OCI-LY7 (cell line): ENCODE results near the gene NOL4L. TPM values are rescaled to one million over a fixed set of nuclear protein-coding genes. Genes with fewer than 3 reads are reported as not detected.

ENCODE experiments used
- BruUV-seq: library from RNA; stranded (reverse); fragments of 400-500 nt; replicated peaks from 2 replicates; lab custom pipeline; 2021; lab: Mats Ljungman, UMichigan
- CTCF ChIA-PET: fragments of 300-600 bp; sonication (Branson Sonifier 250); formaldehyde crosslinking; loops from one replicate; lab custom pipeline; 2022; ENCODE audit warnings: antibody characterized with exemption; ENCODE audit not compliant: unreplicated experiment; lab: Charles Lee
- POLR2A ChIA-PET: fragments of 300-600 bp; sonication (Branson Sonifier 250); formaldehyde crosslinking; loops from one replicate; lab custom pipeline; 2022; ENCODE audit warnings: antibody characterized with exemption; lab: Charles Lee
- DNase-seq: peaks from one replicate; pipeline ENCODE4 v3.0.0-alpha.2; 2015; ENCODE audit warnings: low spot score
- H2AFZ ChIP-seq: fragments of 200-600 bp; sonication (generic), shearing (Covaris generic); 2 replicates; pipeline ENCODE4 v1.6.1; 2014; ENCODE audit warnings: mild to moderate bottlenecking, antibody characterized with exemption, low read length, moderate library complexity
- H3K27ac ChIP-seq: fragments of 200-600 bp; sonication (generic); 2 replicates; pipeline ENCODE4 v1.5.1; 2014; ENCODE audit warnings: mixed run types, low read depth, mild to moderate bottlenecking, moderate library complexity, low read length, inconsistent platforms; ENCODE audit not compliant: poor library complexity, severe bottlenecking
- H3K36me3 ChIP-seq: fragments of 200-600 bp; sonication (generic); 2 replicates; pipeline ENCODE4 v1.6.1; 2014; ENCODE audit warnings: mild to moderate bottlenecking, antibody characterized with exemption, low read length, moderate library complexity, mixed read lengths; ENCODE audit not compliant: insufficient read depth
- H3K4me1 ChIP-seq: fragments of 200-600 bp; sonication (generic); 2 replicates; pipeline ENCODE4 v1.5.1; 2014; ENCODE audit warnings: mild to moderate bottlenecking, low read length; ENCODE audit not compliant: insufficient read depth, poor library complexity, severe bottlenecking
- H3K4me2 ChIP-seq: fragments of 200-600 bp; sonication (generic); 2 replicates; pipeline ENCODE4 v1.6.1; 2014; ENCODE audit warnings: mild to moderate bottlenecking, low read length
- H3K4me3 ChIP-seq: fragments of 200-600 bp; sonication (generic); 2 replicates; pipeline ENCODE4 v1.5.1; 2014; ENCODE audit warnings: mild to moderate bottlenecking, low read depth, low read length; ENCODE audit not compliant: poor library complexity, severe bottlenecking
- H3K79me2 ChIP-seq: fragments of 200-600 bp; sonication (generic); 2 replicates; pipeline ENCODE4 v1.6.1; 2016; ENCODE audit warnings: low read depth, mild to moderate bottlenecking, low read length, moderate library complexity, mixed read lengths; ENCODE audit not compliant: insufficient read depth
- H3K9me2 ChIP-seq: fragments of 200-600 bp; sonication (generic); 2 replicates; pipeline ENCODE4 v1.6.1; 2016; ENCODE audit warnings: mild to moderate bottlenecking, low read length, mixed read lengths; ENCODE audit not compliant: insufficient read depth
- H3K9me3 ChIP-seq: fragments of 200-600 bp; sonication (generic); 2 replicates; pipeline ENCODE4 v1.6.1; 2014; ENCODE audit warnings: mild to moderate bottlenecking, mixed run types, low read length, mixed read lengths
- H4K20me1 ChIP-seq: fragments of 200-600 bp; sonication (generic); 2 replicates; pipeline ENCODE4 v1.6.1; 2014; ENCODE audit warnings: mild to moderate bottlenecking, antibody characterized with exemption, low read length, moderate library complexity, mixed read lengths; ENCODE audit not compliant: insufficient read depth
- EZH2phosphoT487 ChIP-seq: fragments of 200-600 bp; sonication (generic); IDR thresholded peaks from 2 replicates; pipeline ENCODE4 v1.6.1; 2018; ENCODE audit warnings: low read depth, borderline replicate concordance, mild to moderate bottlenecking, mixed run types, antibody characterized with exemption, low read length, moderate library complexity, mixed read lengths
- intact Hi-C: fragments of 100-400 bp; cut with micrococcal nuclease; formaldehyde crosslinking; loops from one replicate; pipeline ENCODE4 v1.10.0; 2022; ENCODE audit not compliant: unreplicated experiment
- total RNA-seq, 2 experiments: library from RNA; depleted of rRNA in 1 of 2; stranded (reverse); fragments of >200 nt in 1 of 2; shearing (Covaris generic) in 1 of 2; gene quantifications; 2 replicates each; pipeline ENCODE4 v1.2.3, GENCODE V29; 2014 to 2022
- TF ChIP-seq, protein P1 (sequence below): fragments of 200-600 bp; sonication (generic); conservative IDR thresholded peaks from 2 replicates; pipeline ENCODE4 v1.5.1; 2014; ENCODE audit warnings: mild to moderate bottlenecking, antibody characterized with exemption, low read length, moderate library complexity, mixed read lengths

The NOL4L gene
- total RNA-seq, 2 experiments from 2014 or later: 3.9 to 4.2 TPM

DNA sequence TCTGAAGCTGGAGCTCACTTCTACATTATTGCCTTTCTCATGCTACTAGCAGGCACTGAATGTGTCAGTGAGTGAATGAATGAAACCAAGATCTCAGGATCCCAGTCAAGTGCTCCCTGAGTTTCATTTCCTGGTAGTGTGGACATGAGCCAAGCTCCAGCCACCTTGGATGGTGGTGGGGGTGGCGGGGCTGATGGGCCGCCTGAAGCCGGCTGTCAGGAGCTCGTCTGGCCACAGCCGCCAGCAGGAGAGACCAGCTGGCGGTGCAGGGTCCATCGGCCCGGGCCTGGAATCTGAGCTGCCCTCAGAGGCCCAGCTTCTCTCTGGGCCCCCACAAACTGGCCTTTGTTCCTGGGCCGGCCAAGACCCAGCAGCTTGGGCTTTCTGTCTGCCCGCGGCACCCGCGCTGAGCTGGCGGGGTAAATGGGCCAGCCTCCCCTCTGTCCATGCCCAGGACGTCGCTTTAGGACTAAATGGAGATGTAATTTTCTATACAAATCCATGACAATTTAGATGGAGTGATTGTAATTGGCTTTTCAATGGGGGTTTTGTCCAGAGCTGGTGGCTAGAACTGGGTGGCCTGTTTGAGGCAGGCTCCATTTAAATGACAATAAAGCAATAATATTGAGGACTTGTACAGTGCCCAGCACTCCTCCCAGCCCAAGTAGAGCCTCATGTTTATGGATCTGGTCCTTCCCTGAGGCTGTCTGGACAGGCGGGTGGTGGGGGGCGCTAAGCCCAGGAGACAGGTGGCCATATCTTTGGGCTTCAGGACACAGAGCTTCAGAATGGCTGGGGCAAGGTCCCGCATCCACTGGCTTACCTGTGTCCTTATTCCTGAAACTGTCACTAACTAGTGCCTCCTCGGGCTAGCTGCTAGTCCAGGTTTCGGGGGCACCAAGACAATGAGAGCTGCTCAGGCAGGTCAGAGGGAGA lies 43.5 kb downstream of the NOL4L start:
- TF ChIP-seq, protein P1, sequence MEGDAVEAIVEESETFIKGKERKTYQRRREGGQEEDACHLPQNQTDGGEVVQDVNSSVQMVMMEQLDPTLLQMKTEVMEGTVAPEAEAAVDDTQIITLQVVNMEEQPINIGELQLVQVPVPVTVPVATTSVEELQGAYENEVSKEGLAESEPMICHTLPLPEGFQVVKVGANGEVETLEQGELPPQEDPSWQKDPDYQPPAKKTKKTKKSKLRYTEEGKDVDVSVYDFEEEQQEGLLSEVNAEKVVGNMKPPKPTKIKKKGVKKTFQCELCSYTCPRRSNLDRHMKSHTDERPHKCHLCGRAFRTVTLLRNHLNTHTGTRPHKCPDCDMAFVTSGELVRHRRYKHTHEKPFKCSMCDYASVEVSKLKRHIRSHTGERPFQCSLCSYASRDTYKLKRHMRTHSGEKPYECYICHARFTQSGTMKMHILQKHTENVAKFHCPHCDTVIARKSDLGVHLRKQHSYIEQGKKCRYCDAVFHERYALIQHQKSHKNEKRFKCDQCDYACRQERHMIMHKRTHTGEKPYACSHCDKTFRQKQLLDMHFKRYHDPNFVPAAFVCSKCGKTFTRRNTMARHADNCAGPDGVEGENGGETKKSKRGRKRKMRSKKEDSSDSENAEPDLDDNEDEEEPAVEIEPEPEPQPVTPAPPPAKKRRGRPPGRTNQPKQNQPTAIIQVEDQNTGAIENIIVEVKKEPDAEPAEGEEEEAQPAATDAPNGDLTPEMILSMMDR: no peak
- no peak for TF ChIP-seq EZH2phosphoT487
- Histone ChIP-seq H3K9me2 (no peaks in the 10 kb centered on the region), H3K36me3 (no peaks in the 10 kb centered on the region), H3K27ac (no peak overlapping the region), H3K9me3 (no peaks in the 10 kb centered on the region), H2AFZ (no peak overlapping the region), H3K4me1 (peaks cover 36% of the 10 kb centered on the region), H3K4me3 (no peak overlapping the region), H4K20me1 (no peaks in the 10 kb centered on the region), H3K79me2 (no peaks in the 10 kb centered on the region), H3K4me2 (no peak overlapping the region)
- no peak for DNase-seq
- POLR2A ChIA-PET: no interaction called here
- no TSS peak for BruUV-seq
- CTCF ChIA-PET: no interaction called here
- intact Hi-C loops: no loop called here

DNA sequence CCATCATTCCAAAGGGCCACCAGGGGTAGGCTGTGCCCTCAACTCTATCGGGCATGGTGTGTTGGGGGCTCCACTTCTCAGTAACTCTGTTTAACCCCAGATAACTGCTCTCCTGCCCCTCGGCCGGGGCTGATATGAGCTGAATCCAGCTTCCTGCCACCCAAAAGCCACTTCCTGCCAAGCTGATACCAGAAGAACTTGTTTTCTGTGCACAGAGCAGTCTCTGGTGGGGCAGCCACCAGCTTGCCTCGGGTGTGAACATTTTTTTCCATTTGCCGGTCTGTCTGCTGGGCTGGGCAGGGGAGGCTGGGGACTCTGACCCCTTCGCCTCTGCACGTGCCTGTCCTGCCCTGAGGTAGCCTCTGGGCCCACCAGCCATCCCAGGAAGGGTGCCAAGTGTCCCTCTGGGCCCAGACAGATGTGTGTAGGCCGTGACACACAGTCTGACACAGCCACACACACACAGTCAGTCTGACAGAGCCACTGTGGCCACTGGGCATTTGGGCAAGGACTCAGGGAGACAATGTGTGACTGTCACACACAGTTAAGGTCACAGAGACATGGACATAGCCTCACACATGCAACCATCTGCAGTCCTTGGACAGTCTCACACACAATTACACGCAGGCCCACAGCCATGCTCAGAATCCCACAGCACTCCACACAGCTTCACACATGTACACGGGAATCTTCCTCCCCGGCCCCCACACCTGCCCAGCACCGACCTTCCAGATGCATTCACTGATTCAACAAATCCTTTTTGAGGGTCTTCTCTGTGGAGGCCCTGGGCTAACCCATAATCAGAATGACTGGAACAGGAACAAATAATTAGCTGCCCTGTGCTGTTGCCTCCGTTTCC lies 45.1 kb downstream of the NOL4L start:
- no peaks in the 10 kb centered on the region for H3K36me3 ChIP-seq
- peak; percentile 79 for DNase-seq
- intact Hi-C loops: no loop called here
- H3K4me2 ChIP-seq: peak overlapping the region; percentile 54
- peaks cover 47% of the 10 kb centered on the region for H3K4me1 ChIP-seq
- no TSS peak for BruUV-seq
- H3K4me3 ChIP-seq: no peak overlapping the region
- POLR2A ChIA-PET: interaction anchor here (0.6 to 0.7 kb wide), 3 partner anchors 19 to 962 kb away, joined by 3 read pairs; no protein-coding TSS in a partner anchor
- no peaks in the 10 kb centered on the region for H3K9me2 ChIP-seq
- TF ChIP-seq EZH2phosphoT487: no peak
- TF ChIP-seq, protein P1: no peak
- peak overlapping the region; percentile 78 for H2AFZ ChIP-seq
- no peaks in the 10 kb centered on the region for H4K20me1 ChIP-seq
- H3K9me3 ChIP-seq: no peaks in the 10 kb centered on the region
- no peaks in the 10 kb centered on the region for H3K79me2 ChIP-seq
- peak overlapping the region; percentile 58 for H3K27ac ChIP-seq
- CTCF ChIA-PET: no interaction called here
